SJCRH30 (cell line): ENCODE measurements around the gene SPOCK2. TPM values are rescaled to one million over a fixed set of nuclear protein-coding genes. Genes with fewer than 3 reads are reported as not detected.
A peak's percentile ranks its signal among the peaks of the same experiment; 100 is the strongest.

Experiments used
- DNase-seq, 2 experiments: peaks; one replicate each; pipeline ENCODE4 v3.0.0-alpha.2; 2015 to 2020
- H3K27ac ChIP-seq: fragments of 250-450 bp; sonication (Bioruptor Pico); 2 replicates; pipeline ENCODE4 v1.5.1; 2020; ENCODE audit warnings: mild to moderate bottlenecking, moderate library complexity
- H3K27me3 ChIP-seq: fragments of 250-450 bp; sonication (Bioruptor Pico); 2 replicates; pipeline ENCODE4 v1.5.1; 2020; ENCODE audit warnings: mild to moderate bottlenecking, moderate library complexity
- H3K36me3 ChIP-seq: fragments of 250-450 bp; sonication (Bioruptor Pico); 2 replicates; pipeline ENCODE4 v1.5.1; 2020; ENCODE audit warnings: mild to moderate bottlenecking, moderate library complexity
- H3K4me1 ChIP-seq: fragments of 250-450 bp; sonication (Bioruptor Pico); 2 replicates; pipeline ENCODE4 v1.5.1; 2020; ENCODE audit warnings: mild to moderate bottlenecking, moderate library complexity
- H3K4me3 ChIP-seq: fragments of 250-450 bp; sonication (Bioruptor Pico); 2 replicates; pipeline ENCODE4 v1.5.1; 2020; ENCODE audit warnings: mild to moderate bottlenecking, moderate library complexity
- H3K9me3 ChIP-seq: fragments of 250-450 bp; sonication (Bioruptor Pico); replicated peaks from 2 replicates; pipeline ENCODE4 v1.5.1; 2020; ENCODE audit warnings: mild to moderate bottlenecking, moderate library complexity
- total RNA-seq: library from RNA; depleted of rRNA; stranded (reverse); fragments of >200 nt; shearing (Covaris generic); gene quantifications from 2 replicates; pipeline ENCODE4 v1.2.3, GENCODE V29; 2014

Gene SPOCK2
- total RNA-seq, 1 experiment from 2014 or later: 15.5 TPM

DNA sequence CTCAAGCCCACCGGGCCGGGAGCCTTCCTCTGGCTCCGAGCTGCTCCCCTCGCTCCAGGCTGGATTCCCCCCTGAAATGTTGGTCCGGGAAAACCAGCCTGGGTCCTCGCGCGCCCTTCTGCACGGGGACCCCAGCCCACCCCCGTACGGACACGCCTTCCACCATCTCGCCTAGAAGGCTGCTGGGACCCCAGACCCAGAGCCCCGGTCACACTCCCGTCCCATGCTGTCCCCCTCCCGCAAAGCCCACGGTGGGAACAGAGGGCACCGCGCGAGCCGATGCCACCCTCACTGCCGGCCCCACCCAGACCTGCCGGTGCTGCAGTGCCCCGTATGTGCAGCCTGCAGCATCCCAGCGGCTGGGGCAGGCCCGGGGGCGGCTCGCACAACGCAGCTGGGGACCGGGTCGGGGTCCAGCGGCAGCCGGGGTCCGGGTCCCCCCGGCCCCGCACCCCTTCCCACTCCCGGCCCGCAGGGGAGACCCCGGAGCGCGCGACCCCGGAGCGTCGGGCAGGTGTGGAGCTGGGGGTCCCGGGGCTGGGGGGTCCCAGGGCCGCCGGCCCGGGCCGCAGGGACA lies 871 bp downstream of the SPOCK2 start:
- H3K4me3 ChIP-seq: peak overlapping the region; percentile 59
- H3K27me3 ChIP-seq: no peaks in the 10 kb centered on the region
- 0 out of 2 replicates have a peak, but pooled peaks cover 3% of the 10 kb centered on the region for H3K4me1 ChIP-seq
- no peak for DNase-seq
- no peaks in the 10 kb centered on the region for H3K9me3 ChIP-seq
- H3K36me3 ChIP-seq: no peaks in the 10 kb centered on the region
- H3K27ac ChIP-seq: no peak overlapping the region

DNA sequence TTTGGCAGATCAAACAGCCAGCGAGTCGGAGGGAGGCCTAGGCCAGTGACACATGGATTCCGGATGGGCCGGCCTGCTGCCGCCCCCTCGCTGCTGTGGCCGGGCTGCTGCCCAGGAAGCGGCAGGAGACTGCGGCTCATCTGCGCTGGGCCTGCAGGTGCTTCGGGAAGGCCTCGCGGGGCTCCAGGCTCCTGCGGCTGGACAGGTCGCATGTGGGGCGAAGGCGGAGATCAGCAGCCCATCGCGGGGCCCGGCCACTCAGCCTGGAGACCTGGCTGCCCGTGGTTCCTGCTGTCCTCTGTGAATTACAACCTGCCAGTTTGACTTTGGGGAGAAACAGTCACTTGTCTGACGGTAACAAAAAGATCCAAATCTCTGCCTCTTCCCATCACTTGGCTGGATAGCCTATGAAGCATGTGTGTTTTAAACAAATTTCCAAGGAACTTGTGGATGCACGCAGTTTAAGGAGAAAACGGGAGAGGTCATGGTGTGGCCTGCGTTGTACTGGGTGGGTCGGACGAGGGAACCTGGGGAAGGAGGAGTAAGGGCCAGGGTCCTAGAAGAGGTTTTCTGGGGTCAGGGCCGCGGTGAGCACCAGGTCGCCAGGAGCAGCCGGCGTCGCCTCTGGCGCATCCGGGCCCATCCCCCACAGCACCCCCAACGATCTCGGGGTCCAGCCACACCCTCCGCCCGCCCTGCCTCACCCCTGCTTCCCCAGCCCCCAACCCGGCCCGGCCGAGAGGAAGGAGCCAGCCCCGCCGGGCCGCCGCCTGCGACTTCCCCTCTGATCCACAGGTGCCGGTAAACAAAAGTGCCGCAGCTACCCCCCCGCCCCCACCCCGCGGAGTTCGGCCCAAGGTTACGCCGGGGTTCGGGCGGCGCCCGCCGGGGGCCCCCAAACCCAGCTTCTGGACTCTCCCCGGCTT lies 1.6 kb downstream of the SPOCK2 start:
- H3K36me3 ChIP-seq: no peaks in the 10 kb centered on the region
- 0 out of 2 replicates have a peak, but pooled peaks cover 3% of the 10 kb centered on the region for H3K4me1 ChIP-seq
- H3K4me3 ChIP-seq: peak overlapping the region; percentile 59
- H3K9me3 ChIP-seq: no peaks in the 10 kb centered on the region
- H3K27ac ChIP-seq: no peak overlapping the region
- H3K27me3 ChIP-seq: no peaks in the 10 kb centered on the region
- no peak for DNase-seq

DNA sequence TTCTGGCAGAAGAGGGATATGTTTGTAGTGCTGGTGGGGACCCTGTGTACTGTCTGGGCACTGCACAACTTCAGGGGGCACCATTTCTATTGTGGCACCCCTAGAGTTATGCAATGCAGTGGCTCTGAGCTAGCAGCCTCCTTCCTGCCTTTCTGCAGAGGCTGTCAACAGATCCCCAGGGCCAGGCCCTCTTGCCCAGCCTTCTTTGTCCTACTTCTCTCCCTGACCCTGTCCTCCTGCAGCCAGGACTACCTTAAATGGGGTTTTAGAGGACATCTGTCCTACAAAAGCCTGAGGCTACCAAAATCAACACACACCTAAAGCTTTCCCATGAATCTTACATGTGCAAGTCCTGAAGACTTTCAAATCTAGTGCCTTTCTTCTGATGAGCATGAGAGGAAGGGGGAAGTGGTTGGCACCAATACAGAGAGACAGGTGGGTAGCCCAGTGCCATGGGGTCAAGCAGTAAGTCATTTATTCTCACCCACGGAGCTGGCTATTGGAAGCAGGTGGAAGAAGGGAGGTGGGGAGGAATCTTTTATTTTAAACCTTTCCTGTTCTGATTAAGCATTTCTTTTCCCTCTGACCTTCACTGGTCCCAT lies 2.4 kb downstream of the SPOCK2 start:
- Histone ChIP-seq H3K27ac (no peak overlapping the region), H3K4me1 (0 out of 2 replicates have a peak, but pooled peaks cover 3% of the 10 kb centered on the region), H3K27me3 (no peaks in the 10 kb centered on the region), H3K36me3 (no peaks in the 10 kb centered on the region), H3K9me3 (no peaks in the 10 kb centered on the region), H3K4me3 (no peak overlapping the region)
- DNase-seq: no peak

DNA sequence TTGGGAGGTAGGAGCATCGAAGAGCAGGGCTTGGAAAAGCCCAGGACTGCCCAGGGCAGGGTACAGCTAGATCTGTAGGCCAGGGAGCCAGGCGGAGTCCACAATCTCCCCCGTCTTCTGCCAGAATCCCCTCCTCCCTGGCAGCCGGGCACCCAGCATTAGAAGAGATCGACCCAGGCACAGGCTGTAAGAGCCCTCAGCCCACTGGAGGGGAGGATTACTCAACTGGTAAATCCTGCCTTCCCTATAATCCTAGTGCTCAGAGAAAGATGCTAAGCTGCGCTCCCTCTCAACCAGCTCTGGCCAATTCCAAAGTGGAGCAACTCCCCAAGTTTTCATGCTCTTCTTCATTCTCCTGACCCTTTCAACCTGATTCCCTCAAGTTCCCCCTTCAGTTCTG lies 3.2 kb downstream of the SPOCK2 start:
- no peak for DNase-seq
- H3K4me1 ChIP-seq: 0 out of 2 replicates have a peak, but pooled peaks cover 1% of the 10 kb centered on the region
- H3K36me3 ChIP-seq: no peaks in the 10 kb centered on the region
- H3K4me3 ChIP-seq: no peak overlapping the region
- H3K27me3 ChIP-seq: no peaks in the 10 kb centered on the region
- no peaks in the 10 kb centered on the region for H3K9me3 ChIP-seq
- H3K27ac ChIP-seq: no peak overlapping the region

DNA sequence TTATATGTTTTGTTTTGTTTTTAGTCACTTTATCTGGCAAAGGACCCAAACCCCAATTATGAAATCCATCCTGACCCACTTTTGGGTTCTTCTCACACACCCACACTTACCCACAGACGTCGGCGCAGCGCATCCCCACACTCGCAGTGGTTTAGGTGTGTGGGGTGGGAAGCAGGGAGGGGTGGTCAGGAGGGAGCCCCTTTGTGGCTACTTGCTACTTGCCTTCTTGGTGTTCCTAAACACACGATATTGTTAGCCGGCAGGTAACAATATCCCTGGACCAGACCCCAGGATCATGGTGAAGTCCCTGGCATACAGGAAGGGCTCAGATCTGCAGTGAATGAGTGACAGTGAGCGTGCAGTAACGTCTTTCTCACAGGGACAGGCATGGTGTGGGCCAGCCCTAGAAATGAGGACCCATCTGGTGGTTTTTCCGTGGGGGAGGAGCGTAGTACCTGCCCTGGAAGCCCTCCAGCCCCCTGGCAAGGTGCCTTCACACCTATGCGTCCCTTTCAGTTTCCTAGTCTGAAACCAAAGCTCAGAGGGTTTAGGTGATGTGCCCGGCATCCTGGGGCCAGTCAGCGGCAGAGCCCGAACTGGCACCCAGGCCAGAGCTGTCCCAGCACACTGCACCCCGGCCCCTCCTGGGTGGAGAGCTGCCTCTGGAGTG lies 4.4 kb downstream of the SPOCK2 start:
- no peak for DNase-seq
- H3K4me1 ChIP-seq: no peaks in the 10 kb centered on the region
- no peaks in the 10 kb centered on the region for H3K27me3 ChIP-seq
- H3K9me3 ChIP-seq: no peaks in the 10 kb centered on the region
- no peaks in the 10 kb centered on the region for H3K36me3 ChIP-seq
- H3K27ac ChIP-seq: no peak overlapping the region
- H3K4me3 ChIP-seq: no peak overlapping the region

DNA sequence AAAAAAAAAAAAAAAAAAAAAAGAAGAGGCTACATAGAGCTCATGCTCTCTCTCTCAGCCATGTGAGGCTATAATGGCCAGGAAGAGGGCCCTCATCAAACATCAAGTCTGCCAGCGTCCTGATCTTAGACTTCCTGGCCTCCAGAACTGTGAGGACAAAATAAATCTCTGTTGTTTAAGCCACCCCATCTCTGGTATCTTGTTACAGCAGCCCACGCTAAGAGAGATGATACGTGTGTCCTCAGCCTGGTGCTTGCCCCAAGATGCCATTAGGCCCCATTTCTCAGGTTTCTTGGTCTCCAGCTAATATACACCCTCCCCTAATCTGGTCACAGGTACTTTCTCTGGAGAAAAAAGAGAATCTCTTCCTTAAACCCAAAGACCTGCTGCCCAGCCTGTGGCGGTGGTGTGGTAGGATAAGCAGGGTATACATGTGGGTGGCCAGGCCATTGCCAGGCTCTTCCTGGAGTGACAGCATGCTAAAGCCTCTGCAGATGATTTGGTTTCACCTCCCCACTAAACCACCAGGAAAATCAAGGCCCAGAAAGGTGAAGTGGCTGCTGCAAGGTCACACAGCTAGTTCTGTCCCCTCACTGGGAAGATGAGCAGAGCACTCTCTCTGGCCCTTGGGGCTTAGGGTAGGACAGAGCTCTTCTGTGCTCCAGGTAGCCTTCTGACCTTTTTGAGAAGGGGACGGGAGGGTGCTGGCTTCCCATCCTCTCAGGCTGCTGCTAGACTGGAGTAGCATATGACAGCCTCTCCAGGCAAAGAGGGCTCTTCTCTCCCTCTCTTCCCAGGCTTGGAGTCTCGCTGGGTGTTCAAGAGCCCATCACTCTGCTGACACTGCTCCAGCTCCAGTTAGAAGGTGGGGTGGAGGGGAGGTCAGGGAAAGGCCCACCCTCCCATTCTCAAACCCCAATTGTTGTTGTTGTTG lies 5.2 kb downstream of the SPOCK2 start:
- no peaks in the 10 kb centered on the region for H3K4me1 ChIP-seq
- H3K36me3 ChIP-seq: no peaks in the 10 kb centered on the region
- H3K9me3 ChIP-seq: no peaks in the 10 kb centered on the region
- DNase-seq: no peak
- no peak overlapping the region for H3K27ac ChIP-seq
- H3K27me3 ChIP-seq: no peaks in the 10 kb centered on the region
- no peak overlapping the region for H3K4me3 ChIP-seq

DNA sequence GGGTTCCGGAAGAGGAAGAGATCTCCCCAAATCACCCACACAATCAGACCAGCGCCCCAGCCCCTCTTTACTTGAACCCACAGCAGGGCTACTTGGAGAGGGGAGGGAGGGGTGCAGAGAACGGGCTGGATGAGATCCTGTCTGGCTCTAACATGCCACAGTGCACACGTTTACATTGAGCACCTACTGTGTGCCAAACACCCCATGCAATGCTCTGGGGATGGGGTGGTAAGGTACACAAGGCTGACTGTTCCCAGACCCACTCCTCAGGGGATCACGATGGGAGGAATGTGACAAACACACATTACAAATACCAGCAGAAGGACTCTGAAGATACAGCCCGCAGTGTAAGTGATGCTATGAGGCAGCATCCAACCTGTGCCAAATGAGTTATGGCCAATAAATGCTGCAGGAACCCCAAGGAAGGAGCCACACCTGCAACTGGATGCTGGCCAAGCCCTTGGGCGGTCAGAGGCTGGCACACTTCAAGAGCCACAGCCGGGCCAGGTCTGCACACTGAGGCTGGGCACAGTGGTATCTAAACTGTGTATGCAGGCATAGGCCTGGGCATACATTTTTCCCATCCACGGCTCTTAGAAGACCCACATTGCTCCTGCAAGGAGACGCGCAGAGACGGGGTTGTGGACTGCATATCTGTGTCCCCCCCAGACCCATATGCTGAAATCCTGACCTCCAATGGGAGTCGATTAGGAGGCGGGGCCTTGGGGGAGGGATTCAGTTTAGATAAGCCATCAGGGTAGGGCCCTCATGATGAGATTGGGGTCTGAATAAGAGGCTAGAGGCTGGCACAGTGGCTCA lies 6.4 kb downstream of the SPOCK2 start:
- DNase-seq: no peak
- H3K27me3 ChIP-seq: no peaks in the 10 kb centered on the region
- H3K36me3 ChIP-seq: no peaks in the 10 kb centered on the region
- H3K27ac ChIP-seq: no peak overlapping the region
- no peaks in the 10 kb centered on the region for H3K9me3 ChIP-seq
- H3K4me3 ChIP-seq: no peak overlapping the region
- H3K4me1 ChIP-seq: no peaks in the 10 kb centered on the region

DNA sequence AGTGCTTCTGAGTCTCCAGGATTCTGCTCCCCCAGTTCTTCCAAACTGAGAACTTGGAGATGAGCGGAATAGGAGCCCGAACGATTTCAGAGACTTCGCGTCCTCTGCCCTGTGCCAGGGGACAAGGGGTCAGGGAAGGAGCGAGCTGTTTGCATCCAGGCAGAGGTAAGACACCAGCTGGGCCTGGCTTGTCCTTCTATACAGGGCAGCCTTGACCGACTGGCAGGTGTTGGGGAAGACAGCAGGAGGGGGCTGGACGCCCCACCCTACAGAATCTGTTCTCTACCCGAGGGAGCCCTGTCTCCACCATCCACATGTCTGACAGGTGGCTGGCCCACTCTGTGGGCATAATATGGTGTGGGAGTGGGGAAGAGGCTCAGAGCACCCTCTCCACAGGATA lies 7.1 kb downstream of the SPOCK2 start:
- Histone ChIP-seq H3K27me3 (no peaks in the 10 kb centered on the region), H3K4me1 (no peaks in the 10 kb centered on the region), H3K27ac (no peak overlapping the region), H3K9me3 (no peaks in the 10 kb centered on the region), H3K36me3 (no peaks in the 10 kb centered on the region), H3K4me3 (no peak overlapping the region)
- DNase-seq: no peak

DNA sequence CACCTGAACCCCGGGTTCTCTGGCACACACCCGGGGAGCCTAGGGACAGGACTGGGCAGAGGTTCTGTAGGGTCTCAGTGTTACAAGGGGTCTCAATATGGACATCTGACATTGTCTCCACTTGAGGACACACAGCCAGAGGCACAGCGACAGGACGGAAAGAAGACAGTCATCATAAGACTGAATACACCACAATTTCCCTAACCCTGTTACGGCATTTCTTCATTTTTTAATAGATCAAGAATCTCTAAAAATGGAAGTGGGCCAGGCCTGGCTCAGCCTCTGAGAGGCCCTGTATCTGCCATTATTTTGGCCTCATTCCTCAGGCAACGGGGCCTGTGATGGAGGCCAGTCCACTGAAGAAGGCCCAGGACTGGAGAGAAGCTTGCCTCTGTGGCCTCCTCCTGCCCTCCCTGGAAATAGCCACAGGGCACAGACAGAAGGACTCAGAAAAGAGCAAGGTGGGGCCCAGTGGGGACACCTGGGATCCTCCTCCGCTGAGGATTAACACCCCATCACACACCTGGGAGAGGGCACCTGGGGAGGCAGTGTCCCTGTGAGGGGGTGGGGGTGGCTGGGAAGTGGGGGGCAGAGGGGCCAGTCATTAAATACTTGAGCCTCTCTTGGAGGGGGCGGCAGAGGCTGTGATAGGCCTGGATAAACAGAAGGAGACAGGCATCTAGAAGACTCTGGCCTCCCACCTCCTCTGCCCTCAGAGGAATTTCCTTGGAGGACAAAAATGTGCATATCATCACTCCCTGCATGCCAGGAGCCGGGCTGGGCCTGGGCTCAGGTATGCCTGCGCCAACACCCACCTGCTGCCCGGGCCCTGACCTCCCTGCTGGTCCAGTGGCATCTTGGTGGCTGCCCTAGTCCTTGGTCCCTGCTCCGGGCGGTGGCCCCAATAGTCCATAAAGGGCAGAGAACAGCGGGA lies 8.0 kb downstream of the SPOCK2 start:
- DNase-seq: no peak
- no peaks in the 10 kb centered on the region for H3K4me1 ChIP-seq
- no peaks in the 10 kb centered on the region for H3K9me3 ChIP-seq
- no peaks in the 10 kb centered on the region for H3K36me3 ChIP-seq
- no peaks in the 10 kb centered on the region for H3K27me3 ChIP-seq
- H3K27ac ChIP-seq: no peak overlapping the region
- no peak overlapping the region for H3K4me3 ChIP-seq

DNA sequence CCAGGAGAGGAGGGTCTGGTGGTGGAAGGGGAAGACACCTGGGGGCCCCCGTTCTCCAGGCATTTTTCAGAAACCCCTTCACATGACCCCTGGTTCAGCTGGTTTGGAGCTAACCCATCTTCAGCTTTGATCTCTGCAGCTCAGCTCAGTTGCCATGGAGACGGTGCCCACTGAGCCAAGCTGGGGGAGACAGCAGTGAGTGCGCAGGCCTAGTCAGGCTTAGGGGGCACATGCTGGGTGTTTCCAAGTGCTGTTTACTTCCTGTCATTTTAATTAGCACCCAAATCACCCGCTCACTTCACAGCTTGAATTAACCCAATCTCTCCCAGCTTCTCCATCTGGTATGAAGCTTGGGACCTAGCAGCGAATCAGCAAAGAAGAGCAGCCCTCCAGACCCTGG lies 9.0 kb downstream of the SPOCK2 start:
- H3K4me3 ChIP-seq: no peak overlapping the region
- no peaks in the 10 kb centered on the region for H3K4me1 ChIP-seq
- H3K36me3 ChIP-seq: no peaks in the 10 kb centered on the region
- H3K9me3 ChIP-seq: no peaks in the 10 kb centered on the region
- DNase-seq: no peak
- no peak overlapping the region for H3K27ac ChIP-seq
- H3K27me3 ChIP-seq: no peaks in the 10 kb centered on the region

DNA sequence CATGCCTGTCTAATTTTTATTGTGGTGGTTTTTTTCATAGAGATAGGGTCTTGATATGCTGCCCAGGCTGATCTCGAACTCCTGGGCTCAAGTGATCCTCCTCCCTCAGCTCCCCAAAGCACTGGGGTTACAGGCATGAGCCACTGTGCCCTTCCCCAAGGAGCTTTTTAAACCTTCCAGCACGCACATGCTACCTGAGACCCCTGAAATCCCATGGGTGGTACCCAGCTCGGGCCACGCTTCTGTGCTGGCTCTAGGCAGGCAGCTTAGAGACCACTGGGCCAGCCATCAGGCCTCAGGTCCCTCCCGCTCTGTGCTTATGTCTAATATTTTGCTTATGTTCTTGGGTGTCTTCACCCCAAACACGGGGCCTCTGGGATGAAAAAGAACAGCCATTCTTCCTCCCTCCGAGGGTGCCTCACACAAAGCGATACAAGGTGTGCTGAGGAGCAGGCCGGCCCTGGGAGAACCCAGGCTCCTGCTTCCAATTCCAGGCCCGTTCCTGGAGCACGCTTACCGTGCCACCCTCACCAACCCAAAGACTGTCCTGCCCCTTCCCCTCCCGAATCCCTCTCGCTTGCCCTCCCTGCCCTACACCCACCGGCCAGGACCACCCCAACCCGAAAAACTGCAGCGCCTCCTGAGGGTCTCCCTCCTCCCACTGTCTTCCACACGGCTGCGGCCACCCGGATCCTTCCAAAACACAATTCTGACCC lies 10.9 kb downstream of the SPOCK2 start:
- no peak overlapping the region for H3K4me3 ChIP-seq
- H3K9me3 ChIP-seq: no peaks in the 10 kb centered on the region
- no peak overlapping the region for H3K27ac ChIP-seq
- H3K36me3 ChIP-seq: no peaks in the 10 kb centered on the region
- no peaks in the 10 kb centered on the region for H3K27me3 ChIP-seq
- no peaks in the 10 kb centered on the region for H3K4me1 ChIP-seq
- DNase-seq: no peak

DNA sequence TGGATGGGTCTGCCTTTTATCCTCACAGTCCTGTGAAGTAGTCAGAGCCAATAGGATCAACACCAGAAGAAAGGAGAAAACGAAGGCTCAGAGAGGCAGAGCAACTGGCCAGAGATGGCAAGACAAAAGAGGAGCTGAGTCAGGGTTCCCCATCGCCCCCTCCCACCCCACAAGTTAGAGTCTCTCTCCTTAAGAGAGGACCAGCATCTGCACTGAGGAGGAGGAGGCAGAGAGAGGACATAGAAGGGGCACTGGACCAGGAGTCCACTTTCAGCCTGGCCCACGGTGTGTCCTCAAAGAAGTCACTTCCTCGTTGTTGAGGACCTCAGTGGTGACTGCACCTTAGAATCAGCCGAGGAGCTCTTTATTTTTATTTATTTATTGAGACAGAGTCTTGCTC lies 11.6 kb downstream of the SPOCK2 start:
- H3K9me3 ChIP-seq: no peaks in the 10 kb centered on the region

More for the DNA sequence above, 11.6 kb downstream of the SPOCK2 start:
- Histone ChIP-seq H3K4me3 (no peak overlapping the region), H3K4me1 (no peaks in the 10 kb centered on the region), H3K27me3 (no peaks in the 10 kb centered on the region), H3K27ac (no peak overlapping the region), H3K36me3 (no peaks in the 10 kb centered on the region)
- DNase-seq: no peak
